GM21381 (cell line): Measurements from ENCODE around the gene GPC6.
"Not testable (repeated sequence)": the region's sequence is repeated elsewhere in the genome, so short reads cannot be mapped to it uniquely, and the experiment has no call there.

Source experiments
- ATAC-seq: cut with Tn5 transposase; IDR thresholded peaks from one replicate; pipeline ENCODE4 v1.9.1; 2021; ENCODE audit warnings: mild to moderate bottlenecking, moderate library complexity; ENCODE audit not compliant: unreplicated experiment

Gene GPC6

GRCh38 chr13:94329754-94330551 is 1103.3 kb downstream of the GPC6 start:
- no peak for ATAC-seq

GRCh38 chr13:94330552-94331071 is 1104.0 kb downstream of the GPC6 start:
- no peak for ATAC-seq

GRCh38 chr13:94331281-94331680 is 1104.7 kb downstream of the GPC6 start:
- no peak for ATAC-seq

DNA sequence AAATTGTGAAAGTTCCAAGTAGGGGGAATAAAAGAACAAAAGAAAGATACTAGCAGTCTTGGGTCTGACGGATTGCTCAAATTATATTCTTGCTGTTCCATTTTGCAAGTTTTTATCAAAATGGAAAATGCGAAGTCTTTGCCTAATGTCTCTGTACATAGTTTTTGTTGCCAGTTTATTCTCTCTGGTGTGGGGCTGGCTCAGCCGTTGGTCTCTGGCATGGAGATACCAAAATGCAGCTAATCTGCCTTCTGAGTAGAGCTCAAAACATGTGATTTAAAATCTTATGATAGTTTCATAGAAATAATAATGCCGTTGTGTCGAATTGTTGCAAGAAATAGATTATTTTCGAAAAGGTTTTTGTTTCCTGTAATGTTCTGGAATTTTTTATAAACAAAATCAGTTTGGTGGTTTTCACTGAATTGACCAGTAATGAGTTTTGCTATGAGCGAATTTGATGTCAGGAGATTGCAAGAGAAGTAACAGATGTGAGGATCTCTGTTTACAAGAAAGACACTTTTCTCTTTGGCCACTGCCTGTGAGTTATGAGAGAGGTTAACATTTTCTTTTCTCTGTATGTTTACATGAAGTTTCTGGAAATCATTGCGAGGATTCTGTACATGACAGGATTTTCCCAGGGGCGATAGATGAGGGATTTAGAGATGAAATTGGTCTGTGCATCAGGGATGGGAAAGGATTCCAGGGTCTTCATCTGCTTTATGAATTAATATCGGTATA is 1105.9 kb downstream of the GPC6 start:
- ATAC-seq: no peak

GRCh38 chr13:94333131-94333820 is 1106.7 kb downstream of the GPC6 start:
- no peak for ATAC-seq

GRCh38 chr13:94335761-94336526 is 1109.3 kb downstream of the GPC6 start:
- no peak for ATAC-seq

- no peak for ATAC-seq
Measured at GRCh38 chr13:94339116-94339687, 1112.6 kb downstream of the GPC6 start.

DNA sequence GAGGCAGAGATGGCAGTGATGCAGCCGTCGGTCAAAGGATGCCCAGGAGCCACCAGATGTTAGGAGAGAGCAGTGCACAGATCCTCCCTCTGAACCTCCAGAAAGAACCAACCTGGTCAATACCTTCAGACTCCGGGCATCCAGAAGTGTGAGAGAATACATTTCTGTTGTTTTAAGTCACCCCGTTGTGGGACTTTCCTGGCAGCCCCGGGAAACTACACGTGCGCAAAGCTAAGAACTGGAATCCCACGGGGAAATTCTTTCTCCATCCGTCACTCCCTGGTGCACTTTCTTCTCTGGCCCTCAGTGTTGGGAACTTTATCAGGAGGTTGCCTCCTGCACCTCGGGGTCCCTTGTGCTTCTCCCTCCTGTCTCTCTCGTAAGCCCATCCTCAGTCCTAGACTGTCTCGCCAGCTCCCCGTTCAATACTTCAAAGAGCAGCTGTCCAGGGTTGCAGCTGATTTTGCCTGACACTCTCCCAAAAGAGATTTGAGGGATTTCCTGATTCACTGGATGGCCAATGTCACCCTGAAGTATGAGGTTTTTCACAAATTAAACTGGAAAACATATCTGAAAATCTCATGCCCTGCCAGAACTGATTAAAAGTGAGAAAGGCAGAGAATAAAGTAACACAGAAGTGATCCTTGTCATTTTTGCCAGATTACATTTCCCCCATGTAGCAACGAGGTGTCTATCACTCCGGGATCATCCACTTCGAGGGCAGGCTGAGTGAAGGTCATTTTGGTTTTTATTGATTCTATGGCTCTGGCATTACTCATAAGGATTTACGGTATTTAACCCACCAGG is 1116.0 kb downstream of the GPC6 start:
- no peak for ATAC-seq

- no peak for ATAC-seq
Measured at GRCh38 chr13:94343243-94343585, 1116.6 kb downstream of the GPC6 start.

DNA sequence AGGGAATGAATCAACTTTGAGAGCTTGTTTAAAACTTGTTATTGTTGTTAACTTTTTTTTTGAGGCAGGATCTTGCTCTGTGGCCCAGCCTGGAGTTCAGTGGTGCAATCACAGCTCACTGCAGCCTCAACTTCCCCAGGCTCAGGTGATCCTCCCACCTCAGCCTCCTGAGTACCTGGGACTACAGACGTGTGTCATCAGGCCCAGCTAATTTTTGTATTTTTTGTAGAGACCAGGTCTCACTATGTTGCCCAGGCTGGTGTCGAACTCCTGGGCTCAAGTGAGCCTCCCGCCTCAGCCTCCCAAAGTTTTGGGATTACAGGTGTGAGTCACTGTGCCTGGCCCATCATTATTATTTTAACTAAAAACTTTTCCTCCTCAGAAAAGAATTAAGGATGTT is 1117.1 kb downstream of the GPC6 start:
- ATAC-seq: not testable (repeated sequence)

DNA sequence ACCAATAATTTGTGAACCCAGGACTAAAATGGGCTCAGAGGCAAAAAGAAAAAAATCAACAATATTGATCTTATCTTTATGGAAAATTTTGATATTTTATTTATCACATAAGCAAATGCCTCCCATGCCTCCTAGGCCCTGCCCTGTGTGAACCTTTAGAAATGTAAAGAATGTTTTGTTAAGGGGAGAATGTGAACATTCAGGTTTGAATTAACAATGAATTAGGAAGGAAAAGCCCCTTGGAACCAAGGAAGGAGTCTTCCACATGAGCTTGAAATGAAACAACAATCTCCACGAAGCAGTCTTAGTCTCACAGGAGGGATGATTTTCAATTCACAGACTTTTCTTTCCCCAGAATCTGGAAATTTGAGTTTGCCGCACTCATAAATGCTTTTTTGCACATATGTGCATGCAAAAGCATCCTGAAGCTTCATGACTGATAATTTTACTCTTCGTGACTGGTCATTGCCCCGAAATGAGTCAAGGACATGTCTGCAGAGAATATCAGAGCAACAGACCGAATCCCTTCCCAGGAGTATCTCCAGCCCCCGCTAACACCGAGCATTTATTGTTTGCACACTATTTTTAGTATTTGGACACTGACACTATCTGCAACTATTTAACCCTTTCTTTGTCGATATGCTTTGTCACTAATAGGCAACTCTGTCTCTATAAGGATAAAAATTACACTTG is 1117.7 kb downstream of the GPC6 start:
- ATAC-seq: no peak

GRCh38 chr13:94345374-94346195 is 1119.0 kb downstream of the GPC6 start:
- no peak for ATAC-seq

GRCh38 chr13:94346261-94347019 is 1119.8 kb downstream of the GPC6 start:
- no peak for ATAC-seq

DNA sequence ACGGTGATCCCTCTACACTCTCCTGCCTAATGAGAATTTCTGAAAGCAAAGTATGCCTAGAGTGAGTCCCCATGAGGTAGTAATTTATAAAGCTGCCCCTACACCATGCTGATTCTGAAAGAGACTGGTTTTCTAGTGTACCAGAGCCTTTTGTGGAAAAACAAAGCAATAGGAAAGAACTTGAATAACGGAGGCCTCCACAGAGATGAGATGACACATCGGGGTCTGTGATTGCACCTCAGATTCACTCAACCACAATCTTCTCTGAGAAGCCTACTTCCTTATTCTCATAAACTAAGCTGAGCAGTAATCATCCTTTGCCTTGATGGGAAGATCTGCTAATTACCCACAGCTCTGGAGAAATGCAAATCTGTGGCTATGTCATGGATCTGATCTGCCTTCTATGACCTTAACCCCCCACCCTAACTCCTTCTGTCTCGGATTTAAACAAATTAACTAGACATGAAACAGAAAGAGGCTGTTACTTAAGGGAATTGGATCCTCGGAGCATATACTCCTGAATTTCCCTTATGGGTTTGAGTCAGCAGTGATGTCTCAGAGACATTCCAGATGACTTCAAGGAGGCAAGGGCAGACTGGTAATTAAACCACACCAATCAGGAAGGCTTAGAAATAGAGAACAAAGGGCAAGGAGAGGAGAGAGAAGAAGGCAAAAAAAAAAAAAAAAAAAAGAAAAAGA is 1124.8 kb downstream of the GPC6 start:
- no peak for ATAC-seq

DNA sequence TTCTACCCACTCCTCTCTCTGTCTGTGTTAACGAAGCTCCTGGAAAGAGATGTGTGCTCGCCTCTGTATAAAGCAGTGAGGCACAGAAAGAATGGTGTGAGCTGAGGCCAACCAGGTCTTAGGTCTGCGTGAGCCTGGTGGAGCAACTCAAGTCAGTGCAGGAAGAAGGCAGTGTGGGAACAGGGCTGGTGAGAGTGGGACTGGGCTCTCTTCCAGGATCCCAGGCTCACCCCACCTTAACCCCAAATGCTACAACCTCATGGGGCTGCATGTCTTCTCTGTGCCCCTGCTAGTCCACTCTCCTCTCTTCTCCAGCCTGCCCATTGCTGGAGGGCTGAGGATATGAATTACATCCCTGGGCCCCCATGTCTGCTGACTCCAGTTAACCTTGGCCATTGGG is 1125.5 kb downstream of the GPC6 start:
- no peak for ATAC-seq

GRCh38 chr13:94353167-94353710 is 1126.6 kb downstream of the GPC6 start:
- ATAC-seq: no peak

- ATAC-seq: no peak
Measured at GRCh38 chr13:94359875-94360274, 1133.3 kb downstream of the GPC6 start.
